ENCODE data around the gene PCSK7.

DNA sequence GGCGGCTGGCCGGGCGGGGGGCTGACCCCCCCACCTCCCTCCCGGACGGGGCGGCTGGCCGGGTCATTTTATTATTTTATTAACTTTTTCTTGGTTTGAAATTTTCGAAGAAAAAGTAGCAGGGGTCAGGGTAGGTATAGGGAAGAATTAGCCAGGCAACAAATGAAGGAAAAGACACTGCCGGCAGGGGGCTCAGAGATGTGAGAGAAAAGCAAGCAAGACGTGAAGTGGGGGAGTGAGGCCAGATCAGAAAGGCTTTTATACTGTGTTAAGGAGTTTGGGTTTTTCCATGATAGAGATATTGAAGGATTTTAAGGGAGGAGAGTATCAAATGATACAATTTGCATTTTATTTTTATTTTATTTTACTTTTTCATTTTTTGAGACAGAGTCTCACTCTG lies 19.6 kb upstream of the PCSK7 start:
- TF ChIP-seq, protein P1, sequence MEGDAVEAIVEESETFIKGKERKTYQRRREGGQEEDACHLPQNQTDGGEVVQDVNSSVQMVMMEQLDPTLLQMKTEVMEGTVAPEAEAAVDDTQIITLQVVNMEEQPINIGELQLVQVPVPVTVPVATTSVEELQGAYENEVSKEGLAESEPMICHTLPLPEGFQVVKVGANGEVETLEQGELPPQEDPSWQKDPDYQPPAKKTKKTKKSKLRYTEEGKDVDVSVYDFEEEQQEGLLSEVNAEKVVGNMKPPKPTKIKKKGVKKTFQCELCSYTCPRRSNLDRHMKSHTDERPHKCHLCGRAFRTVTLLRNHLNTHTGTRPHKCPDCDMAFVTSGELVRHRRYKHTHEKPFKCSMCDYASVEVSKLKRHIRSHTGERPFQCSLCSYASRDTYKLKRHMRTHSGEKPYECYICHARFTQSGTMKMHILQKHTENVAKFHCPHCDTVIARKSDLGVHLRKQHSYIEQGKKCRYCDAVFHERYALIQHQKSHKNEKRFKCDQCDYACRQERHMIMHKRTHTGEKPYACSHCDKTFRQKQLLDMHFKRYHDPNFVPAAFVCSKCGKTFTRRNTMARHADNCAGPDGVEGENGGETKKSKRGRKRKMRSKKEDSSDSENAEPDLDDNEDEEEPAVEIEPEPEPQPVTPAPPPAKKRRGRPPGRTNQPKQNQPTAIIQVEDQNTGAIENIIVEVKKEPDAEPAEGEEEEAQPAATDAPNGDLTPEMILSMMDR (IDR thresholded peaks at IDR 0.05): no peak
- no peak for TF ChIP-seq POLR2A (IDR thresholded peaks at IDR 0.05)
